Sigmoid colon (tissue), 4 donors: ENCODE data around the gene TSPYL2.

ENCODE experiments used
- CTCF ChIP-seq, 4 experiments: fragments of 450-650 bp in 3 of 4; fragments of 200-600 bp in 1 of 4; IDR thresholded peaks; one replicate each; pipeline ENCODE4 v1.5.1; 2016 to 2019; ENCODE audit warnings: antibody characterized with exemption in 4 of 4, mild to moderate bottlenecking in 3 of 4, moderate library complexity in 2 of 4
- EP300 ChIP-seq, 4 donors: sonication (generic); formaldehyde crosslinking; IDR thresholded peaks; one replicate each; pipeline ENCODE4 v1.6.1; 2017; ENCODE audit warnings: antibody characterized with exemption in 4 of 4

GRCh38 chrX:53039236-53039635 lies 42.9 kb upstream of the TSPYL2 start:
- TF ChIP-seq CTCF (IDR thresholded peaks at IDR 0.05) (no peak), EP300 (IDR thresholded peaks at IDR 0.05) (no peak)
